K562 (cell line): ENCODE results near the gene GNAI2. TPM values are rescaled to one million over a fixed set of nuclear protein-coding genes. Genes with fewer than 3 reads are reported as not detected.

Source experiments
- CHD1 ChIP-seq: fragments of 200-600 bp; sonication (generic); IDR thresholded peaks from one replicate; pipeline ENCODE4 v1.6.1; 2012; ENCODE audit warnings: mild to moderate bottlenecking, moderate library complexity, low read length, inconsistent platforms
- GABPB1 ChIP-seq: sonication (generic); formaldehyde crosslinking; IDR thresholded peaks from 2 replicates; pipeline ENCODE4 v1.8.0; 2022; ENCODE audit warnings: mild to moderate bottlenecking, missing genetic modification reagents
- KLF16 ChIP-seq: IDR thresholded peaks from 2 replicates; pipeline ENCODE4 v1.6.1; 2016; ENCODE audit warnings: antibody characterized with exemption
- NR4A1 ChIP-seq, 2 experiments: fragments of 250-450 bp in 1 of 2; fragments of 450-650 bp in 1 of 2; sonication (Bioruptor Pico) in 1 of 2; IDR thresholded peaks; 2 replicates each; pipeline versions ENCODE4 v1.4.0 to v1.6.1; 2016 to 2020; ENCODE audit warnings: mild to moderate bottlenecking in 2 of 2, missing compliant biosample characterization in 1 of 2, missing genetic modification characterization in 1 of 2, moderate library complexity in 1 of 2
- RAD21 ChIP-seq, 2 experiments: fragments of 250-450 bp in 1 of 2; fragments of 450-650 bp in 1 of 2; sonication (Bioruptor Pico) in 1 of 2; formaldehyde crosslinking in 1 of 2; IDR thresholded peaks in 1 of 2; conservative IDR thresholded peaks in 1 of 2; 2 replicates each; pipeline versions ENCODE4 v1.4.0 to v1.8.0; 2020 to 2022; ENCODE audit warnings: mild to moderate bottlenecking in 2 of 2, moderate library complexity in 1 of 2
- SMARCA4 ChIP-seq: fragments of 450-650 bp; IDR thresholded peaks from 2 replicates; pipeline ENCODE4 v1.6.1; 2016
- STAG1 ChIP-seq: sonication (generic); formaldehyde crosslinking; IDR thresholded peaks from 2 replicates; pipeline ENCODE4 v1.5.0; 2020; ENCODE audit warnings: missing genetic modification reagents, borderline replicate concordance
- YY1 ChIP-seq, 3 experiments: IDR thresholded peaks; 2 replicates each; pipeline ENCODE4 v1.6.1; 2011; ENCODE audit warnings: low read length in 2 of 3, mild to moderate bottlenecking in 2 of 3, moderate library complexity in 2 of 3, borderline replicate concordance in 1 of 3, control low read depth in 1 of 3, low read depth in 1 of 3; ENCODE audit not compliant: insufficient read depth in 3 of 3, insufficient replicate concordance in 2 of 3, control insufficient read depth in 1 of 3, insufficient read length in 1 of 3; ENCODE audit errors: extremely low read depth in 1 of 3
- ZBTB7A ChIP-seq: IDR thresholded peaks from 2 replicates; pipeline ENCODE4 v1.6.1; 2011; ENCODE audit warnings: low read depth, mild to moderate bottlenecking, low read length, moderate library complexity, borderline replicate concordance; ENCODE audit not compliant: control insufficient read depth
- ZKSCAN8 ChIP-seq: fragments of 200-800 bp; sonication (Bioruptor generic); IDR thresholded peaks from 2 replicates; pipeline ENCODE4 v1.6.1; 2016; ENCODE audit warnings: missing genetic modification characterization, missing compliant biosample characterization
- ZNF740 ChIP-seq, 3 experiments: fragments of 200-800 bp in 1 of 3; sonication (Bioruptor generic) in 1 of 3; sonication (generic) in 1 of 3; formaldehyde crosslinking in 1 of 3; IDR thresholded peaks; 2 replicates each; pipeline versions ENCODE4 v1.6.1 to v1.8.0; 2016 to 2022; ENCODE audit warnings: mild to moderate bottlenecking in 2 of 3, missing compliant biosample characterization in 2 of 3, missing genetic modification characterization in 2 of 3, missing genetic modification reagents in 1 of 3
- ZNF75A ChIP-seq: fragments of 450-650 bp; formaldehyde crosslinking; IDR thresholded peaks from 2 replicates; pipeline ENCODE4 v1.4.0; 2020; ENCODE audit warnings: mild to moderate bottlenecking
- polyA plus RNA-seq, 8 experiments: library from polyadenylated mRNA; depleted of rRNA in 4 of 8; stranded (reverse) in 5 of 8; unstranded in 3 of 8; fragments of >200 nt; fragmentation: Nextera tagmentation in 2 of 8; fragmentation: Illumina TruSeq in 1 of 8; extraction: Ambion mirVana in 2 of 8; extraction: Trizol in 1 of 8; gene quantifications; 2 replicates each; pipeline versions ENCODE4 v1.2.1 to v1.2.3, GENCODE V29; 2011 to 2014; ENCODE audit warnings: inconsistent platforms in 1 of 8, missing spikeins in 1 of 8
- total RNA-seq, 7 experiments: library from RNA; depleted of rRNA in 6 of 7; stranded (reverse); fragments of >200 nt in 6 of 7; fragmentation: Illumina TruSeq in 2 of 7; extraction: Trizol in 2 of 7; gene quantifications; 2 replicates each; pipeline versions ENCODE4 v1.2.1 to v1.2.3, GENCODE V29; 2011 to 2021; ENCODE audit warnings: low replicate concordance in 1 of 7
- TF ChIP-seq, protein P1 (sequence below), 2 experiments: fragments of 450-650 bp; formaldehyde crosslinking in 1 of 2; IDR thresholded peaks; 2 replicates each; pipeline versions ENCODE4 v1.4.0 to v1.6.1; 2014 to 2020; ENCODE audit warnings: mild to moderate bottlenecking in 2 of 2, borderline replicate concordance in 1 of 2, low read depth in 1 of 2

The GNAI2 gene
- total and polyA plus RNA-seq, 9 of the 15 experiments (the other 6 are each of a cell fraction or from before 2014, with no cell fraction given): 1.1 to 72.2 (median 42.7) TPM

DNA sequence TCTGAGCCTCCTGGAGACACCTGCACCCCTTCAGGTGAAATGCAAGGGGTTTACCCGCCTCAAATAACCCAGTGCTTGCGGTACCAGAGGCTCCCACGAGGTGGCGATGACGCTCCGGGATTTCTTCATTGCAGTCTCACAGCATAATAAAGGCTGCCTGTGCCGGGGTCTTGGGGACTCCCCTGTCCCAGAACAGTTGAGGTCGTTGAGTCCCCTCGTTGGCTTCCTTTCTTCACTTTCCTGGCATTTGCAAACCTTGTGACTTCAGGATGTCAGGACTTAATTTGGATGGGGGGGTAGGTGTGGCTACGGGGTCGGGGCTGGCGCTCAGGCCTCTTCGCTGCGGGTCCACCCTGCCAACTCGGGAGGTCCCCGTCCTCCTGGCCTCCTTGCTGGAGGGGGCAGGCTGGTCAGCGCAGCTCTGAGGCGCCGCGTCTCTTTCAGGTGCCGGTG lies 43.3 kb upstream of the GNAI2 start (continued):
- TF ChIP-seq ZNF740 (CRISPR knock-in tag; IDR thresholded peaks at IDR 0.05) (peak; percentile 64; the same call in 1 of the 2 replicates), ZNF740 (tag; IDR thresholded peaks at IDR 0.05) (no peak), RAD21 (CRISPR knock-in tag; conservative IDR thresholded peaks at IDR 0.05 in 1 of 2, IDR thresholded peaks at IDR 0.05 in 1 of 2) (peak; percentile 56 to 75), STAG1 (CRISPR knock-in tag) (peak; percentile 53; the same call in 1 of the 2 replicates), SMARCA4 (no peak), ZKSCAN8 (CRISPR knock-in tag) (no peak), YY1 (IDR thresholded peaks at IDR 0.05; ENCODE audit: borderline replicate concordance in 1 of 3, control insufficient read depth in 1 of 3, extremely low read depth in 1 of 3, insufficient read depth in 3 of 3, insufficient read length in 1 of 3, insufficient replicate concordance in 2 of 3, low read depth in 1 of 3, low read length in 2 of 3) (peak in 1 of 3 experiments; percentile 8), ZBTB7A (peak; percentile 33; the same call in 1 of the 2 replicates), ZNF75A (CRISPR knock-in tag) (no peak), CHD1 (no peak), KLF16 (0 out of 2 replicates have a peak, but pooled peaks have one; percentile 12), GABPB1 (CRISPR knock-in tag) (no peak), NR4A1 (CRISPR knock-in tag; IDR thresholded peaks at IDR 0.05) (no peak), NR4A1 (tag; IDR thresholded peaks at IDR 0.05) (no peak)
- TF ChIP-seq, protein P1, sequence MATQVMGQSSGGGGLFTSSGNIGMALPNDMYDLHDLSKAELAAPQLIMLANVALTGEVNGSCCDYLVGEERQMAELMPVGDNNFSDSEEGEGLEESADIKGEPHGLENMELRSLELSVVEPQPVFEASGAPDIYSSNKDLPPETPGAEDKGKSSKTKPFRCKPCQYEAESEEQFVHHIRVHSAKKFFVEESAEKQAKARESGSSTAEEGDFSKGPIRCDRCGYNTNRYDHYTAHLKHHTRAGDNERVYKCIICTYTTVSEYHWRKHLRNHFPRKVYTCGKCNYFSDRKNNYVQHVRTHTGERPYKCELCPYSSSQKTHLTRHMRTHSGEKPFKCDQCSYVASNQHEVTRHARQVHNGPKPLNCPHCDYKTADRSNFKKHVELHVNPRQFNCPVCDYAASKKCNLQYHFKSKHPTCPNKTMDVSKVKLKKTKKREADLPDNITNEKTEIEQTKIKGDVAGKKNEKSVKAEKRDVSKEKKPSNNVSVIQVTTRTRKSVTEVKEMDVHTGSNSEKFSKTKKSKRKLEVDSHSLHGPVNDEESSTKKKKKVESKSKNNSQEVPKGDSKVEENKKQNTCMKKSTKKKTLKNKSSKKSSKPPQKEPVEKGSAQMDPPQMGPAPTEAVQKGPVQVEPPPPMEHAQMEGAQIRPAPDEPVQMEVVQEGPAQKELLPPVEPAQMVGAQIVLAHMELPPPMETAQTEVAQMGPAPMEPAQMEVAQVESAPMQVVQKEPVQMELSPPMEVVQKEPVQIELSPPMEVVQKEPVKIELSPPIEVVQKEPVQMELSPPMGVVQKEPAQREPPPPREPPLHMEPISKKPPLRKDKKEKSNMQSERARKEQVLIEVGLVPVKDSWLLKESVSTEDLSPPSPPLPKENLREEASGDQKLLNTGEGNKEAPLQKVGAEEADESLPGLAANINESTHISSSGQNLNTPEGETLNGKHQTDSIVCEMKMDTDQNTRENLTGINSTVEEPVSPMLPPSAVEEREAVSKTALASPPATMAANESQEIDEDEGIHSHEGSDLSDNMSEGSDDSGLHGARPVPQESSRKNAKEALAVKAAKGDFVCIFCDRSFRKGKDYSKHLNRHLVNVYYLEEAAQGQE (IDR thresholded peaks at IDR 0.05; ENCODE audit: borderline replicate concordance): peak; percentile 47
- TF ChIP-seq, protein P1 (CRISPR knock-in tag; IDR thresholded peaks at IDR 0.05; ENCODE audit: low read depth): no peak
